ENCODE results near the gene GABBR2.

GABBR2 gene

GRCh38 chr9:98602839-98603500, 105.8 kb downstream of the GABBR2 start:
- TF ChIP-seq EGR1 (IDR thresholded peaks at IDR 0.05) (no peak), CEBPB (IDR thresholded peaks at IDR 0.05) (no peak), EP300 (IDR thresholded peaks at IDR 0.05; ENCODE audit: borderline replicate concordance) (no peak), RAD21 (IDR thresholded peaks at IDR 0.05; ENCODE audit: low read depth) (no peak), TCF12 (IDR thresholded peaks at IDR 0.05; ENCODE audit: low read depth) (no peak), CREB1 (IDR thresholded peaks at IDR 0.05; ENCODE audit: low read depth) (no peak), TAF1 (IDR thresholded peaks at IDR 0.05; ENCODE audit: low read depth) (no peak), USF1 (IDR thresholded peaks at IDR 0.05) (no peak), REST (IDR thresholded peaks at IDR 0.05; ENCODE audit: low read depth) (no peak), NFIC (IDR thresholded peaks at IDR 0.05) (no peak), MAX (IDR thresholded peaks at IDR 0.05) (no peak), TEAD4 (IDR thresholded peaks at IDR 0.05) (no peak), FOXM1 (IDR thresholded peaks at IDR 0.05; ENCODE audit: borderline replicate concordance, low read depth) (no peak), ZBTB7A (IDR thresholded peaks at IDR 0.05; ENCODE audit: low read depth) (no peak), YY1 (IDR thresholded peaks at IDR 0.05; ENCODE audit: low read depth) (no peak)

- TF ChIP-seq CEBPB (IDR thresholded peaks at IDR 0.05): no peak
Measured at GRCh38 chr9:98600631-98601030, 108.1 kb downstream of the GABBR2 start.

- no peak for TF ChIP-seq NFIC (IDR thresholded peaks at IDR 0.05)
Measured at GRCh38 chr9:98599566-98600216, 109.0 kb downstream of the GABBR2 start.

- TF ChIP-seq CREB1 (IDR thresholded peaks at IDR 0.05; ENCODE audit: low read depth): no peak
- no peak for TF ChIP-seq TEAD4 (IDR thresholded peaks at IDR 0.05)
- TF ChIP-seq RAD21 (IDR thresholded peaks at IDR 0.05; ENCODE audit: low read depth): no peak
- no peak for TF ChIP-seq TCF12 (IDR thresholded peaks at IDR 0.05; ENCODE audit: low read depth)
- no peak for TF ChIP-seq TAF1 (IDR thresholded peaks at IDR 0.05; ENCODE audit: low read depth)
- no peak for TF ChIP-seq CEBPB (IDR thresholded peaks at IDR 0.05)
- TF ChIP-seq MAX (IDR thresholded peaks at IDR 0.05): no peak
- no peak for TF ChIP-seq USF1 (IDR thresholded peaks at IDR 0.05)
- no peak for TF ChIP-seq EGR1 (IDR thresholded peaks at IDR 0.05)
- TF ChIP-seq YY1 (IDR thresholded peaks at IDR 0.05; ENCODE audit: low read depth): no peak
Measured at GRCh38 chr9:98598861-98599260, 109.9 kb downstream of the GABBR2 start.

- TF ChIP-seq FOXM1 (IDR thresholded peaks at IDR 0.05; ENCODE audit: borderline replicate concordance, low read depth): no peak
- no peak for TF ChIP-seq MAX (IDR thresholded peaks at IDR 0.05)
- no peak for TF ChIP-seq EP300 (IDR thresholded peaks at IDR 0.05; ENCODE audit: borderline replicate concordance)
Measured at GRCh38 chr9:98597236-98597771, 111.4 kb downstream of the GABBR2 start.

- TF ChIP-seq USF1 (IDR thresholded peaks at IDR 0.05) (no peak), ZBTB7A (IDR thresholded peaks at IDR 0.05; ENCODE audit: low read depth) (no peak), EP300 (IDR thresholded peaks at IDR 0.05; ENCODE audit: borderline replicate concordance) (no peak), FOXM1 (IDR thresholded peaks at IDR 0.05; ENCODE audit: borderline replicate concordance, low read depth) (no peak), YY1 (IDR thresholded peaks at IDR 0.05; ENCODE audit: low read depth) (no peak), CEBPB (IDR thresholded peaks at IDR 0.05) (no peak), CREB1 (IDR thresholded peaks at IDR 0.05; ENCODE audit: low read depth) (no peak), TAF1 (IDR thresholded peaks at IDR 0.05; ENCODE audit: low read depth) (no peak), MAX (IDR thresholded peaks at IDR 0.05) (no peak), EGR1 (IDR thresholded peaks at IDR 0.05) (no peak), NFIC (IDR thresholded peaks at IDR 0.05) (no peak), TEAD4 (IDR thresholded peaks at IDR 0.05) (no peak), RAD21 (IDR thresholded peaks at IDR 0.05; ENCODE audit: low read depth) (no peak)
Measured at GRCh38 chr9:98596486-98596885, 112.2 kb downstream of the GABBR2 start.
